GM21515 (cell line): ENCODE data around the gene SEMA3E.
"Not testable (repeated sequence)": the region's sequence is repeated elsewhere in the genome, so short reads cannot be mapped to it uniquely, and the experiment has no call there.

Source experiments
- ATAC-seq: cut with Tn5 transposase; IDR thresholded peaks from one replicate; pipeline ENCODE4 v1.9.1; 2021; ENCODE audit not compliant: unreplicated experiment

The SEMA3E gene

DNA sequence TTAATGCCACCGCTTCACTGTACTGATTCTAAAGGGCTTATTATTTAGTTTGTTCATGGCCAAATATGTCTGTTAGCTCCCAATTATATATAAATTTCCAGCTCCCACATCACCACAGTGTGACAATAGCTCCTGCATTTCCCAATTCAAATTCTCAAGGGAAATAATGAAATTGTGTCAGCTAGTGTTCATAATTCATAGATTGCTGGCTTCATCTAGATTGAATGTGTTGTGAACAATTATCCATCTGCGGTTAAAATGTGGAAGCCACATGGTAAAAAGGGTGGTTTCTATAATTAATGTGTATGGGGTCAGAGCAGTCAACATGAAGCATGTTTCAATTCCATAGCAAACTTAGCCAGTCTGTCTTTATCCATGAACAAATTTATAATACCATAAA lies 154.3 kb downstream of the SEMA3E start:
- ATAC-seq = no peak

DNA sequence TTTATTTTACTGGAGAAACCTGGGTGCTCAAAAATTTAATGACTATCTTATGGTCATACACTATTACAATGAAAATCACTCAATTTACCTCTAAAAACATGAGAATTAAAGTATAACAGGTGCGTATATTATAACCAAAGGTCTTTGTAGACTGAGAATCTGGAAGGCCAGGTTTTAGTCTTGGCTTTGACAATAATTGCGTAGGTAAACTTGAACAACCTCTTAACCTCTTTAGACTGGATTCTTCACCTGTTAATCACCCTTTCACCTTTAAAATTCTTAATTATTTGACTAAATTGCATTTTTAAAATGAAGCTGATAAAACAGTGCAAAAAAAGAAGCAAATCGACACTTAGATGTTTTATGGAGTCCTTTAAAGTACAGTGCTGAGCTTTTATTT lies 156.1 kb downstream of the SEMA3E start:
- no peak for ATAC-seq

DNA sequence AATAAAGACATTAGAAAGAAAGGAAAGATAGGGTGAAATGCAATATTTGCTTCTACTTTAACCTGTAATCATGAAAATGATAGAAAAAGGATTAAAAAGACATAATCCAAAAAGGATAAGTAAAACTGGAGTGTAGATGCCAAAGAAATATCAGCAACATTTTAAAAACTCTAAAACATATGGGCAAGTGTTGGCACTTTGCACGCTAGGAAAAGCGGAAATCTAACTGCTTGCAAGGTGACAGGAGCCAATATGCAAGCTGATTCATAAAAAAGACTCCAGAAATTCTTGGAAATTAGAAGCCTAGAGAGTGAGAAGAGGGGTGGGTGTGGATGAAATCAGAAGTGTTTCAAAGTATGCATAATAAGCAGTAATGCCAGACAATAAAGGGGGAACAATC lies 161.1 kb downstream of the SEMA3E start:
- no peak for ATAC-seq

DNA sequence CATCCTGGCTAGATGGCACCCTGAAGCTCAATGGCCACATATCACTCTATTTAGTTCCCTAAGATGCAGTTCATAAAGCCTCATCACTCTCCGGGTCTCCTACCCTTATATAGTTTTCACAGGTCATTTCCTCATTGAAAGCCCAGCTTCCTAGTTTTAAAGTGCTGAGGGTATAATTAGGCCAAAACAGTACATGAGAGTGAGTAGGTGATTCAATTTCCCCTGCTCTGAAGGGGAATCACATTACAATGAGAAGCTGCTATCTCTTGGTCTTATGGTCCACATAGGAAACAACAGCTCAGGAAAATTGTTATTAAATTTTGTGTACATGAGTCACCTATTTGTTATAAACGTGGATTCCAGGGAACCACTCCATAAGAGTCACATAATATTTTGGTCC lies 162.0 kb downstream of the SEMA3E start:
- no peak for ATAC-seq

DNA sequence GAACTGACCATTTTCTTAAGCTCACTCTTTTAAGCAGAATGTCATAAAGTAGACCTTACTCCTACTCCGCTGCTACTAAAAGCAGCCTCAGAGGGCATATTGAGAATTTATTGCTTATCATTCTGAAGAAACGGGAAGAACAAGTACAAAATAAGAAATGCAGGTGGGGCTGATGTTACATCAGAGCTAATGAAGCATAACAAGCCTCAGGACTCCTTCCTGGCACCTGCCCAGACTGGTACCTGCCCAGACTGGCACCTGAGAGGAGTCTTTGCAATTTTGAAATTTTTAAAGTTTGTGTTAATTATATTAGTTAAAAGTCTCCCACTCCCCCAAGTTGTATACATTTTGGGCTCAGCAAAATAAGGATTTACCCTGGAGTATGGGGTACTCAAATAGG lies 162.4 kb downstream of the SEMA3E start:
- no peak for ATAC-seq

DNA sequence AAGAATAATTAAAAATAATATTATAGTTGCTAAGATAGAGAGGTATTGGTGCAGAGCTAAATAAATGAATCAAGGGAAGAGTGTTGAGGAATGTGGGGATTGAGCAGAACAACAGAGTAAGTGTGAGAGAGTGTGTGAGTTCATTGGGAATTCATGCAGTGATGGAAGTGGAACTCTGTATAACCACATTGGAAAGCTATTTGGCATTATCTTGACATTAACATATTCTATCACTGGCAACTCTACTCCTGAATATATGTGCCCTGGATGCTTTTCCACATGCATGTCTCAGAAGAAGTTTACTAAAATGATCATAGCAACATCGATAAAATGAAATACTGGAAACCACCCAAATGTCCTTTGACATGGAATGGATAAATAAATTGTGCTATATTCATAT lies 164.1 kb downstream of the SEMA3E start:
- ATAC-seq = no peak

DNA sequence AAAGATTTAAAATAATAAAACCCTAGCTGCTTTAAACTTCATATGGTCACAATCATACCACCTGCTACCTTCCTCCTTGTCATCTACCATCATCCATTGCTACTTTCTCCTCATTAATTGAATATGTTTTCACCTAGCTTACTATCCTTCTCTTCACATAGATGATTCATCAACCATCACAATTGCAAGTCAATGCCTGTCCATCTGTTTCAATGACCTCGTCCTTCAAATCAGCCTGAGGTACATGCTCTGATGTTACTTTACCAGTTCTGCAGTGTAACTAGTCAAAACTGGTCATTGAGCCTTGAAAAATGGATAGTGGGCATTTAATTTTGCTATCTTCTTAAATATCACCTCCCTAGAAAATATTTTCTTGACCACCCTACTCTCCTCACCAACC lies 164.7 kb downstream of the SEMA3E start:
- ATAC-seq = no peak

DNA sequence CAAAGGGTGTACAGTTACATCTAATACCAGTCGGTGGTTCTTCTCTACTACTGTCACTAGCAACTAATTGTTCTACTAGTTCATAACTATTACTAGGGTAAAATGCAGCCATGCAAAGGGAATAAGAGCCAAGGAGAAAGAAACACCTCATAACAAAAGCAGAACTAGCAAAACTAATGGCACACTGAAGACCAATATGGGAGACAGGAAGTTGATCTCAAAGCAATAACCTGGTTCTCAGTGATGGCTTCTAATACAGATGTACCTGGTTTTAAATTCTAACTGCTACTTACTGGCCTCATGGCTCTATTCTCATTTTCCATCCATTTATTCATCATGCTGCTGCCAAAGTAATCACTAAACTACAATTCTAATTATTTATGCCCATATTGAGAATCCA lies 170.3 kb downstream of the SEMA3E start:
- no peak for ATAC-seq

DNA sequence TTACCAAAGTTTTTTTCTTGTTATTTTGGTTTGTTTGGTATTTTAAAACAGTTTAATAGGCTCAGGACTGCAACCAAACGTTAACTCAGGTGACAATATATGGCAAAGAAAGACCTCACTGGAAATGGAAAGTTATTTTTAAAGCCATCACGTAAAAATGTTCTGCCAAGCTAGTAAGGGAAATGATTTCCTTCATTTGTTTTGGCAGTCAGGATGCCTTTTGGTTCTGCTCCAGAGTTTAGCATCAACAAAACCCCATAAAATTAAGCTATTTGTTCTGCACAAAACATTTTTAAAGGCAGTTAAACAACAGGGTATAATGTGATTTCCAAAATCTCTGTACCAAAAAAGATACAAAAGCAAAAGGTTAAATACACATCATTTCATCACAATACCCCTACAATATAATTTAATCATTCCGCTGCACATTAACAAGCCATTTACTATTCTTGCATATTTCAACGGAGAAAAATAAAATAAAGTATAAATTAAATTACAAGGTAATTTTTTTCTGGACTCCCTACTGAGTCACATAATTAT lies 172.4 kb downstream of the SEMA3E start:
- no peak for ATAC-seq

DNA sequence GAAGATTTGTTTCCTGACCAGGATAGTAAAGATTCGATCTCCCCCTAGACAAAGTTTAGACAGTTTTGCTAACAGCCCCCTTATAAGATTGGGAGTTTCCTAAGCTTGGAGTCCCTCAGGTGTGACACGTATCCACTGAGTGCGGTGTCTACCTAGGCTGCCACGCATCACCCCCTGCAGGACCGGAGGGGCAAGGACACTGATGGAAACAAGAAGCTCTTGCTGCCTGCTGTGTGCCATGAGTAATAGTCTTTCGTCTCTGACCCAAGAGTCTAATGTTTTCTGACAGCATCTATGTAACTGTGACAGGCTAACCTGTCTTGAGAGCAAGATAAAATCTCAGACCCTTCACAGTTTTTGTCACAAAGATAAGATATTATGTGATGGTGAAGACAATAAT lies 173.5 kb downstream of the SEMA3E start:
- ATAC-seq = no peak

DNA sequence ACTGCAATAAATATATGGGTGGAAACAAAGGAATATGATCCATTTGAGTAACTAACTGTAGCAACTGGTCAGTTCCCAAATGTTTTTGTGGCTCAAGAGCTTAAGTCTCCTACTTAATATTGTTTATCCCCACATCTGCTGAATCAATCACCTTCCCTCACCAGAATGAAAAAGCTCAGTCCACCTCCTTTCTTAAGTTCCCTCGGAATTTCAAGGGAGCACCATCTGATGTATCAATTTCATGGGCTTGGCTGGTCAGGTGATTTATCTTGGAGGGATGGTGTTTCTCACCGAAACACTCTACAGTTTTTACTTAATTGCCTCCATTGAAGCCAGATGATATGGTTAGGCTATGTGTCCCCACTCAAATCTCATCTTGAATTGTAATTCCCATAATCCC lies 176.6 kb downstream of the SEMA3E start:
- ATAC-seq = no peak

DNA sequence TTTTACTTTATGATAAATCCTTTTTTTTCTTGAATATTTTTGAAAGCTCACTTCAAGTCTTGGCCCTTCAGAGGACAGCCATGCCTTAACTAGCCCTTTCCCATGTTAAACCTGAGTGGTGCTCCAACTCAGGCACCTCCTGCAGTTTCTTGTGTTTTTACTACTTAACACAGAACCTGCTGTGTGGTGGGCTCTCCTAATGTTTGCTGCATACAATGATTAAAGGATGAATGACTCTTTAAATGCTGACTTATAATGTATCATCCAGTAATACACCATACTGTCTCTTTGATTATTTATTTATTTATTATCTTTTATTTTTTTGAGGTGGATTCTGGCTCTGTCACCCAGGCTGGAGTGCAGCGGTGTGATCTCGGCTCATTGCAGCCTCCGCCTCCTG lies 179.4 kb downstream of the SEMA3E start:
- no peak for ATAC-seq

DNA sequence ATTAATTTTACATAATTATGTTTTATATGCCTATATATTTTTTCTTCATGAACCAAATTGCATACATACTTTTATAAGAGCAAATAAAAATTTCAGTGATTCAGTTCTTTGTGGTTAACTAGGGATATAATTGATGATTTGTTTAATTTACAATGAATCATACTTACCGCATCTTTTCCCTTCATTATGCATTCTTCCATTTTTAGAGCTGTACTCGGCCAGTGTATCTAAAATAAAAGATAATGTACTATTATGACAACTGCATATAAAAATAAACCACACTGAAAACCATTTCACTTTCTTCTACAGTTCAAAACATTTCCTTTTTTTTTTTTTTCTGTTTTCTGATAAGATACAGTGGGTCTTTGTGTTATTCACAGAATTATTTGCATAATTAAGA lies 179.9 kb downstream of the SEMA3E start:
- ATAC-seq = no peak

DNA sequence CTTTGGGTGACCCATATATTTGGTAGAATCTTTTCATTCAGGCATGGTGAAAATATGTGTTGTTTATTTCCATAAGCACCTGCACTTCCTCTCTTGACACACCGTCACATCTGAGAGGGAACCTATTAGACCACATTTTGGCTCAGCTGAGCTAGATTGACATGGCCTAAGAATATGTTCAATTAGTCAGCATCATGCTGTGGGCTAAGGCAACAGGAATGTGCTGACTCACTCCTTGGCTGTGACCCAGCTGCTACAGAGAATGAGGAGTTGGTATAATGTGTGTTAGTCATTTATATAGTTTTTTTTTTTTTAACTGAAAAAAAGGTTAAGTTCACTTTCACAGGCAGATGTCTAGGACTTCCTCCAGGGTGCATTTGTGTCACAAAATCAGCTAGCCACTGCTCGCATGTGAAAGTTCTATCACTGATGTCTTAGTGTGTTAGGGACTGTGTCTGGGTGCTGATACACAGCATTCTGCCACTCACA lies 180.6 kb downstream of the SEMA3E start:
- ATAC-seq = peak; percentile 87

DNA sequence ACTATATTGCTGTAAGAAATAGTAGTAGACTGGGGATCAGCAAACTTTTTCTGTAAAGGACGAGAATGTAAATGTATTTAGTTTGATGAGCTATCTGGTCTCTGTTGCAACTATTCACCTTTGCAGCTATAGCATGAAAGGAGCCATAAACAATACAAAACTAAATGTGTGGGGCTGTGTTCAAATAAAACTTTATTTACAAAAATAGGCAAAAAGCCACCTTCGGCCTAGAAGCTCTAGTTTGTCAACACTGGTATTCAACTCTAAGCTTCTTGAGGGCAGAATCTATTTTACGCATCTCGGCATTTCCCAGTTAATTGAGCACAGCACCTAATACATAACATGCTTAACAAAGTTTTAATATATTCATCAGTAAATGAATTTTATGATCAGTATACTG lies 181.4 kb downstream of the SEMA3E start:
- ATAC-seq = no peak

DNA sequence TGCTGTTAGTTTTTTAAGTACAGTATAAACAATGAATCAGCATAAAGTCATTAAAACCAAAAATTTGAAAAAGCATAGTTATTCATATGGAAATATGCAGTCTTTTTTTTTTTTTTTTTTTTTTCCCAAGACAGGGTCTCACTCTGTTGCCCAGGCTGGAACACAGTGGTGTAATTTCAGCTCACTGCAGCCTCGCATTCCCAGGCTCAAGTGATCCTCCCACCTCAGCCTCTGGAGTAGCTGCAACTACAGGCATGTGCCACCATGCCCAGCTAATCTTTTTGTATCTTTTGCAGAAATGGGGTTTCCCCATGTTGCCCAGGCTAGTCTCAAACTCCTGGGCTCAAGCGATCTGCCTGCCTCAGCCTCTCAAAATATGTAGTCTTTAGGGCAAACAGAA lies 182.0 kb downstream of the SEMA3E start:
- ATAC-seq = no peak

DNA sequence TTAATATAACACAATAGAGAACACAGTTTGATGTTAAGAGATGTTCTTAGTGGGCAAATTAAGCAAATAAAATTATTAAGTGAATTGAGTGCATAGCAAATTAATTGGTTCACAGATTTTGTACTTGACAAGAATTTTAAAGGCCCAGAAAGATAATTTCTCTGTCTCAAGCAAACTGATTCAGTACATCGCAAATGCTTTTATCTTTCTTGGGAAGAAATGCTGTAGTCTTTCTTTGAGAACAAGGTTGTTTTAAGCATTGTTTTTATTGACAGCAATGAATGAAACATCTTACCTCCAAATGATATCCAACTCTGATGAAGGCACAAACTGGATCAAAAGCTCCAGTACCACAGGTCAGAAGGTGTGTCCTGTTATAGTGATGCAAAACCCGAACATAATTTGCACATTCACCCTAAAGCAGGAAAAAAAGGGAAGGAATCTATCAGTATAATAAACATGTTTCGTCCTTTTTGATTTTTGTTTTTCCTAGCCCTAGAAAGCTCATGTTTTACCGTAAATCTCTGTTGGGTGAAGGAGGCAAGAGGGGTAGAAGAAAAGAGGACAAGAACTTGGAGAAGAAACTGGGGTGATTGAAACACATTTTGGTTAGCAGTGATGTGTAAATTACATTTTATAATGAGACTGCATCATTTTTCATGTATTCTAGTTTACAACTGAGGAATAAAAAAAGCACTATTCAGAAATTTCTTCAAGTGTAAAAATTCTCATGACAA lies 182.6 kb downstream of the SEMA3E start:
- no peak for ATAC-seq

DNA sequence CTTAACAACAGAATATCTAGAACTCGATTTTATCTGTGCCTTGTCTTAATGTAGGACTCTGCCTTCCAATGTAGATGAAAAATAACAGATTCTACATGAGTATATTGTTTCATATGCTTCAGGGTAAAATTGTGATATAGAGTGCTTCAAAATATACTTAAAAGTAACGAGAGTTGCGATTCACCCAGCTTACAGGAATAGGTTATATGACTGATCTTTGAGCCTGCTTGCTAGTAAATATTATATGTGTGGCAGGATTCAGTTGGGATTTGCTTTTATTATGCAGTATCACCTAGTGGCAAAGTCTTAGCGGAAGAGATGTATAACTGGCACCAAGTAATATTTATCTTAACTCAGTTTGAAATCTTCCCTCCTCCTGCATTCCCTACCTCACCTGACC lies 183.3 kb downstream of the SEMA3E start:
- no peak for ATAC-seq

DNA sequence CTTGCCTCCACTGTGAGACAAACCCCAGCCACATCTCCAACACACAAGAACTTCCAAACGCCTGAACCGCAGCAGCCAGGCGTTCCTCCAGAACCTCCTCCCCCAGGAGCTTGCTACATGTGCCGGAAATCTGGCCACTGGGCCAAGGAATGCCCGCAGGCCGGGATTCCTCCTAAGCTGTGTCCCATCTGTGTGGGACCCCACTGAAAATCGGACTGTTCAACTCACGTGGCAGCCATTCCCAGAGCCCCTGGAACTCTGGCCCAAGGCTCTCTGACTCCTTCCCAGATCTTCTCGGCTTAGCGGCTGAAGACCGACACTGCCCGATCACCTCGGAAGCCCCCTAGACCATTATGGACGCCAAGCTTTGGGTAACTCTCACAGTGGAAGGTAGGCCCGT lies 187.1 kb downstream of the SEMA3E start:
- ATAC-seq = not testable (repeated sequence)

DNA sequence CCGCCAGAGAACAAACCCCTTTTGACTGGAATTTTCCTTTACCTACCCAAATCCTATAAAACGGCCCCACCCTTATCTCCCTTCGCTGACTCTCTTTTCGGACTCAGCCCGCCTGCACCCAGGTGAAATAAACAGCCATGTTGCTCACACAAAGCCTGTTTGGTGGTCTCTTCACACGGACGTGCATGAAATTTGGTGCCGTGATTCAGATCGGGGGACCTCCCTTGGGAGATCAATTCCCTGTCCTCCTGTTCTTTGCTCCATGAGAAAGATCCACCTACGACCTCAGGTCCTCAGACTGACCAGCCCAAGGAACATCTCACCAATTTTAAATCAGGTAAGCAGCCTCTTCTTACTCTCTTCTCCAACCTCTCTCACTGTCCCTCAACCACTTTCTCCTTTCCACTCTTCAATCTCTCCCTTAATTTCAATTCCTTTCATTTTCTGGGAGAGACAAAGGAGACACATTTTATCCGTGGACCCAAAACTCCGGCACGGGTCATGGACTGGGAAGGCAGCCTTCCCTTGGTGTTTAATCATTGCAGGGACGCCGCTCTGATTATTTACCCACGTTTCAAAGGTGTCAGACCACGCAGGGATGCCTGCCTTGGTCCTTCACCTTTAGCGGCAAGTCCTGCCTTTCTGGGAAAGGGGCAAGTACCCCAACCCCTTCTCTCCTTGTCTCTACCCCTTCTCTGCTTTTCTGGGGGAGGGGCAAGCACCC lies 188.8 kb downstream of the SEMA3E start:
- ATAC-seq = not testable (repeated sequence)

DNA sequence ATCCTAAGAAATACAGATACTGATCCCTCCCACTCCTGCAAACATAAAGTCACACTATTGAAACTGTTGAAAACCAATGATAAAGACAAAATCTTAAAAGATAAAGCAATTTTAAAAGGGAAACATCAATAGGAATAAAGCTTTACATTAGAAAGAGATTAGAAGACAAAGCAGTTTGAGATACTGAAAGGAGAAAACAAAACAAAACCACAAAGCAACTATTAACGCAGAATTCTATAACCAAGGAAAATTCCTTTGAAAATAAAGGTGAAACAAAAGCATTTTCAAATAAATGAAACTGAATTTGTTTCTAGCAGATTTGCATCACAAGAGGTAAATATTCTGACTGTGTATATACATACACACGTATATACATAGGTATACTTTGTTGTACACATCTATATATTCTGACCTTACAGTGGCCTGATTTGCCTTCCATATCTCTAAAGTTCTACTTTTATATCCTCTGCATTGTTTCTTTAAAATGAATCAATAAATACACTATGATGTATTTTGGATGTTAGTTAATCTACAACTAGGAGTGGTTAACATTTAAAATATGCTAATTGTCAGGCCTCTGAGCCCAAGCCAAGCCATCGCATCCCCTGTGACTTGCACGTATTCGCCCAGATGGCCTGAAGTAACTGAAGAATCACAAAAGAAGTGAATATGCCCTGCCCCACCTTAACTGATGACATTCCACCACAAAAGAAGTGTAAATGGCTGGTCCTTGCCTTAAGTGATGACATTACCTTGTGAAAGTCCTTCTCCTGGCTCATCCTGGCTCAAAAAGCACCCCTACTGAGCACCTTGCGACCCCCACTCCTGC lies 189.6 kb downstream of the SEMA3E start:
- not testable (repeated sequence) for ATAC-seq
